GM11168 (cell line): ENCODE data around the gene CDCA8.
"Not testable (repeated sequence)": the region's sequence is repeated elsewhere in the genome, so short reads cannot be mapped to it uniquely, and the experiment has no call there.

Experiments
- in situ Hi-C: fragments of 300-500 bp; cut with MboI; formaldehyde crosslinking; loops from one replicate; pipeline ENCODE4 v1.12.0; 2022; ENCODE audit warnings: low sequenced_read_pairs; ENCODE audit not compliant: unreplicated experiment

CDCA8 gene

DNA sequence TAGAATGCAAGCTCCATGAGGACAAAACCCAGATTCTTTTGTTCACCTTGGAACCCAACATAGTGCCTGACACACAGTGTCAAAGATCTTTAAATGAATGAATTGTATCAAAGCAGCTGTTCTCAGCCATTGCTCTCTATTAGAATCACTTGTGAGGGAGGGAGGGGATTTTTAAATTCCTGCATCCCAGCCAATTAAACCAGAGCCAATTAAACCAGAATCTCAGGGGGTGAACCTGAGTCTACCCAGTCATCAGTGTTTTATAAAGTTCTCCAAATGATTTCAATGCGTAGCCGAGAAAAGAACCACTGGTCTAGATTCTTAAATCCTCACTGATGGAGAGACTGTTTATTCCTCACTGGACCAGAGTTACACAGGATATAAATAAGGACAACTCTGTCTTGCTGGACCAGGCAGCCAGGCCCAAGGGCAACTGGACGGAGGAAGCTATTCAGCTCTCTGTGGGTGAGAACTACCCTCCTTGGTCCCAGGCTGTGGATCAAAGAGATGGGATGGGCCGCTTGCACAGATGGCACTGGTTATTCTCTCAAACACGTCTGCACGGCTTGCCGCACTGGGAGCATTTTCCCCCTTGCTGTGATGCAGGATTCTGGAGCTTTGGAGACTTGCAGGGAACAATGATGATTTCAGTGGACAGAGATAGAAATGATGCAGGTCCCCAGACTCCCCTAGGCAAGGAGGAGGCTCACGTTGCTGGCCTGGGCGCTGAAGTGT is 20.0 kb upstream of the CDCA8 start:
- in situ Hi-C loops = no loop called here

DNA sequence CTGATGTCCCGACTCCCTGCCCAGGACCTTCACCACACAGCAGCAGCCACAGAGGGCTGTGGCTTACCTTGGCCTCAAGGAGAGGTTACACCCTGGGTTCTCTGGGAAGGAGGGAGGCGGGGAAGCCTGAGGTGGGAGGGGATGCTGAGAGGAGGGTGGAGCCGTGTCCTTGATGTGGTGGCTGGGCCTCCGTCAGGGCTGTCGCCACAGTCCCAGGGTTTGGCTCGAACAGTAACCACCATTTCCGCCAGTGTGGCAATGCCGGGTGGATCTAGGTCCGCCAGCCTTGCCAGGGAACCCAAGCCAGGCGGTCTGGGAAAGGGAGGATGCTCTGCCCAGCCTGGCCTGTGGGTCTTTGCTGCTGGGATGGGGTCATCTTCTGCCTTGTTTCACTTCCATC is 18.4 kb upstream of the CDCA8 start:
- in situ Hi-C loops = no loop called here

DNA sequence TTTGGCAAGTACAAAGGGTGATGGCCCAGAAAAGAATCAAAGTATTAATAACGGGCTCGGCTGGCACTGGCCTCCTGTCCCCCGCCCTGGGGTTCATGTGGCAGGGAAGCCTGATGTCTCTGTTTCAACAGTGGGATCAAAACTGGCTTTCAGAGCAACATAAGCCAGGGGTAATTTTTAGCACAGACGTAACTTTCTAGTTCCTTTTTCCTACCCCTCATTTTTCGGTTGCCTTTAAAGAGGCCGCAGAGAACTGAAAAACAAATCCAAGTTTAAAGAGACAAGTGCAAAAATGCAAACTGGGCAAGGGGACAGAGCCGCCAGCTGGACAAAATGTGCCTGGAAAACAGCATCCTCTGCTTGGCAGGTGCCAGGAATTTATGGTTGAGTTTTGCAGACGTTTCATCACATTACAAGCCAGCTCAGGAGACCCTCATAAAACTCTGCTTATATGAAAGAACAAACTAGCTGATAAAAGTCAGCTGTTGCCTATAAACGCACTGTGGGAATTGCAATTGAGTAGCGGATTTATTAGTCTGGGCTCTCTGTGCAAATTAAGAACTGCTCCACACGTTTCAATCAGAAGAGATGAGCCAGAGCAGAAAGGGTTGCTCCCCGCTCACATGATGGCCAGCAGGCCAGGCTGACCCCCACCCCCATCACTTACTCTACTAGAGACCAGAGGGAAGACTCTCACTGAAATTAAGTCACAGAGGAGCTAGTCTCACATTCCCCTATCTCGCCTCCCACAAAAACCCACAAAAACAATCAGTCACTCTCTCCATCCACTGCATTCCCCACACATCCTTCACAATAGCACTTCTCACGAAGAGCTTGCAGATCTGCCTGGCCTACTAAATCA is 15.8 kb upstream of the CDCA8 start:
- in situ Hi-C loops = loop anchor here (5.0 kb wide), 1 partner anchor 69 kb away; no protein-coding TSS in a partner anchor

DNA sequence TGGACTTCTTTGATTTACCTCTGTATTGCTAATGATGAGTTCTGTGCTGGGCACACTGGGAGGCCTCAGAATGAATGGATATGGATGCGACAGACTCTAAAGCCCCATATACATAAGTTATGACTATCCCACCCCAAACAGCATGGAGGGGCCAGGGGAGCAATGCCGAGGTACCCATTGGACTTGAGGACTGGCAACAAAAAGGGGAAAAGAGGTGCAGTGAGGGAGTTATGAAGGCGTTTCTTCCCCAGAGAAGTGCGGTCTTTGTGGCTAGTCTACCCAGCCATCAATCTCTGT is 15.2 kb upstream of the CDCA8 start:
- in situ Hi-C loops = loop anchor here (5.0 kb wide), 1 partner anchor 70 kb away; no protein-coding TSS in a partner anchor

DNA sequence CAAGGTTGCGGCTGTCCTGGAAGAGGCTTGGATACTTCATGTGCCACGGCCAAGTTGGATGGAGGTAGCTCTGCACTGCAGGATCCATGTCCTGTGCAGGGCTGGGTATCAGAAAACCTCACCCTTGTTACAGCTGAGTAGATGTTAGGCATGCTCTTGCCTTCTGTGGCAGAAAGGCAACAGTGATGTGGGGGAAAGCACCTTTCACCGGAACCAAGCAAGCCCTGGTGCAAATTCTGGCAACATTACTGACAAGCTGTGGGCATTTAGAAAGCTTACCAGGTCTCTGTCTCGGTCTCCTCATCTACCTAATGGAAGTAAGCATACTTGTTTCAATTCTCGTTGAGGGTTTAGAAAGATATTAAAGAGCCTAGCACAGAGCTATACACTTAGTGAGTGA is 14.5 kb upstream of the CDCA8 start:
- in situ Hi-C loops = loop anchor here (5.0 kb wide), 1 partner anchor 71 kb away; no protein-coding TSS in a partner anchor

DNA sequence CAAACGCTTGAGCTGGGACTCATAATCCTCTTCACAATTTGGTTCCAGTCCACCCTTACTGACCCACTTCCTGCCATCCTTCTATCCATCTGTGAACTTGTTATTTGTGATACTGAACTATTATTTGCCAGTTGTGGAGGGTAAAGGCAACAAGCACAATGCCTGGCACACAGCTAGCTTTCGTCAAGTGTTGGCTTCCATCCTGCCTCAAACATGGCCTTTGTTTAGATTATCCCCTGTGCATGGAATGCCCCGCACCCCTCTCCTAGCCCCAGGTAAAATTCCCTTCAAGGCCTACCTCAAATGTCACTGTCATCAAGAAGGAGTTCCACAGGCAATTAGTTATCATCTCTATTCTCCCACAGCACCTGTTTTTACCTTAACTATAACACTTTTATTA is 11.4 kb upstream of the CDCA8 start:
- in situ Hi-C loops = no loop called here

DNA sequence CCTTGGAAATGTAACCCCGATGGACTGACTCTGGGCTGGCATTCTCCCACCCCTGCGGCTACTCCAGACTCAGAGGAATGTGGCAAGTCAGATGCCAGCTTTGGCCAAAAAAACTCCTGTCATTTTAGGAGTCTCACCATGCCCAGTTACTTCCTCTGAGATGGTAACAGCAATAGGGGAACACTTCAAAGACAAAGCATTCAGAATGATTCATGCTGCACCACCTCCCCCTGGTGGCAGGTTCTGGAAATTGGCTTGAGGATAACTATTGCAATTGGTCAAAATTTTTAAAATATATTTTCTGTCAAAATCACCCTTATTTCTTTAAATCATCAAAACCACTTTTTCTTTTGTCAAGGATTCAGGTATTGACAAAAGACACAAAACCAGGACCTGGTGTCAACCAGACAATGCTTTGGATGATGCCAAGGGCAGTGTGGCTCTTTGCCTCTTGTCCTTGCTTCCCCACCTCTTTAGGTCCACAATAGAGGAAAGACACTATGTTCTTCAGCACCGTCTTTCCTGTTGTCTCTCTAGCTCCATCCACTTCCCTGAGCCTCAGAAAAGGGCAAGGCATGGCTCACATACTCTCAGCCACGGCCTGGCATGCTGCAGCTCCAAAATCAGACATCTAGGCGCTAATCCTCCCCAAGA is 9.9 kb upstream of the CDCA8 start:
- in situ Hi-C loops = no loop called here

DNA sequence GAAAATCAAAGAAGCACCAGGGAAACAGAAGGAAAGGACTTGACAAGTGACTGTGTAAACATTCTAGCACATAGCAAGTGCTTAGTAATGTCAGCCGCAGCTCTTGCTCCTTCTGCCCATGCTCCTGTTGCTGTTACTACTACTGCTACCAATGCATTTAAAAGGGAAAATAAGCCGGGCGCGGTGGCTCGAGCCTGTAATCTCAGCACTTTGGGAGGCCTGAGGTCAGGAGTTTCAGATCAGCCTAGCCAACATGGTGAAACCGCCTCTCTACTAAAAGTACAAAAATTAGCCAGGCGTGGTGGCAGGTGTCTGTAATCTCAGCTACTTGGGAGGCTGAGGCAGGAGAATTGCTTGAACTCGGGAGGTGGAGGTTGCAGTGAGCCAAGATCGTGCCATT is 8.1 kb upstream of the CDCA8 start:
- in situ Hi-C loops = not testable (repeated sequence)

DNA sequence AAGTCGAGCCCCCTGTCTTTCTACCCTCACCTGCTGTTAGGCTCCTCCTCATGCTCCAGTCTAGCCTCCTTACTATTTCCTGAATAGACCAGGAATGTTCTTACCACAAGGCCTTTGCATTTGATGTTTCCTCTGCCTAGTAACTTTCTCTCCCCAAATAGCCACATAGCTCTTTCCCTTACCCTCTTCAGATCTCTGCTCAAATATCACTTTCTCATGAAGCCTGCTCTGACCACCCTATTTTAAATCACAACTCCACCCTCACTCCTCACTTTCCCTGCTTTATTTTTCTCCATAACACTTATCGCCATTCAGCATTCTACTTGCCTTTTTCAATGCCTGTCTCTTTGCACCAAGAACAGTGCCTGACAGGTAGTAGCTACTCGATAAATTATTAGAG is 6.6 kb upstream of the CDCA8 start:
- in situ Hi-C loops = no loop called here

DNA sequence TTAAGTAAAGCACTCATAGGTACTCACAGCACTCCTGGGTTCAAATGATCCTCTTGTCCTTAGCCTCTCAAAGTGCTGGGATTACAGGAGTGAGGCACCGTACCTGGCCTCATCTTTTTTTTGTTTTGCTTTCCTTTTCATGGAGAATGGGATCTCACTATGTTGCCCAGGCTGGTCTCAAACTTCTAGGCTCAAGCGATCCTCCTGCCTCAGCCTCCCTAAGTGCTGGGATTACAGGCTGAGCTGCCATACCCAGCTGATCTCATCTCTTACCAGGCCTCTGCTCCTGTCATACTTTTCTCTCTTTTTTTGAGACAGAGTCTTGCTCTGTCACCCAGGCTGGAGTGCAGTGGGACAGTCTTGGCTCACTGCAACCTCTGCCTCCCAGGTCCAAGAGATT is 4.6 kb upstream of the CDCA8 start:
- in situ Hi-C loops = not testable (repeated sequence)

DNA sequence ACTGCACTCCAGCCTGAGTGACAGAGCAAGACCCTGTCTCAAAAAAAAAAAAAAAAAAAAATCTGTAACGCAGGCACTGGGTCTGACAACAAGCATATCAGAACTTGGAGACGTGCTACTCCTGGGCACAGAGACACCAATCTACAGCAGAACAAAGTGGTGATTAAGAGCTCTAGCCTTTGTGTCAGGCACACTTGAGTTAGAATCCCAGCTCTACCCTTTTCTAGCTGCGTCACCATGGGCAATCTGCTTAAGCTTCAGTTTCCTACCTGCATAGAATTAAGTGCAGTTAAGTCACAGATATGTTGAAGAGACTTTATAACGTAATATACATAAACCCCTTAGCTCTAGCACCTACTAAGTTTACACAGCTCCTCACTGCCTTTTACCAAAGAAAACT is 3.4 kb upstream of the CDCA8 start:
- in situ Hi-C loops = no loop called here

DNA sequence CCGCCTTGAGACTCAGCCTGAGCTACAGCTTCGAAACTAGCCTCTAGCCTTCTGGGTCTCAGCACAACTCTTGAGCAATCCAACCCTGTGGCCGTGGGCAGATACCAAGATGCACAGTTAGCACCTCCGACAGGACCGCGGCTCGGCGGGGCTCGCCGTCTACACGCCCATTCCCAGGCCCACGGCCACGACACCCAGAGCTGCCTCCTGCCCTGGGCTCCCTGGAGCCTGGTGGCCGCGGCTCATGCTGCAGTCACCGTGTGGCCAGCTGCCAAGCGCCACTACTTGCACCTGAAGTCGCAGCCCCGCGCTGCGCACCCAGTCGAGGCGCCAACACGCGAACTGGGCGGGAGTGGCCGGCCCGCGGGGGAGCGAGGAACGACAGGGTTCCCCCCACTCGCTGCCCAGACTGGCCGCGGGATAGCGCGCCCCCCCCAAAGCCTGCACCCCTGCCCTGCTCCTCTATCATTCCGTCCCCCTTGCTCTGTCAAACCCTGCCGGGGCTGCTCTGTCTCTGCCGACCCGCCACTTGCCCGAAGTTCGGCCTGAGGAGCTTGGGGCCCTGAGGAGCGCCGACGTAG is 729 bp upstream of the CDCA8 start:
- in situ Hi-C loops = no loop called here

DNA sequence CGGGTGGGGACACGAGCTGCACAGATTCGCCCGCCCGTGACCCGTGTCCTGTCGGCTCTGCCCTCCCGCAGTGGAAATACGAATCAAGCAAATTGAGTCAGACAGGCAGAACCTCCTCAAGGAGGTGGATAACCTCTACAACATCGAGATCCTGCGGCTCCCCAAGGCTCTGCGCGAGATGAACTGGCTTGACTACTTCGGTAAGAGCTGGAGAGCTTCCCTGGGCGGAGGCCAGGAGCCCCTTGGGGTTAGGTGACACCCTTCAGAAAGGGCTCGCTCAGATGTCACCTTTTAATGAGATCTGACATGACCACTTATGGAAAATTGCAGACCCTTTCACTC is 489 bp downstream of the CDCA8 start:
- in situ Hi-C loops = no loop called here

DNA sequence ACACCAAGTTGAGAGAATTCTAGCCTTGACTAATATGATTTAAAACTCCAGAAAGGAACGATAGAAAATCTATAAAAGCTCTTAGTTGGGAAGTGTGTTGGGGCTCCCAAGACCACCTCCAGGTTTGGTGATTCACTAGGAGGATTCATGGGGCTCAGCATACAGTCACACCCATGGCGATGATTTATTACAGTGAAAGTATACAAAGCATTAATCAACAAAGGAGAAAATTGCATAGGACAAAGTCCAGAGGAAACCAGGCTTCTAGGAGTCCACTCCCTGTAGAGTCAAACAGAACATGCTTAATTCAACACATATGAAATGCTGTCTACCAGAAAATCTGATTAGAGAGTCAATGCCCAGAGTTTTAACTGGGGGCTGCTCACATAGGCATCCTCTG is 4.8 kb downstream of the CDCA8 start:
- in situ Hi-C loops = no loop called here

DNA sequence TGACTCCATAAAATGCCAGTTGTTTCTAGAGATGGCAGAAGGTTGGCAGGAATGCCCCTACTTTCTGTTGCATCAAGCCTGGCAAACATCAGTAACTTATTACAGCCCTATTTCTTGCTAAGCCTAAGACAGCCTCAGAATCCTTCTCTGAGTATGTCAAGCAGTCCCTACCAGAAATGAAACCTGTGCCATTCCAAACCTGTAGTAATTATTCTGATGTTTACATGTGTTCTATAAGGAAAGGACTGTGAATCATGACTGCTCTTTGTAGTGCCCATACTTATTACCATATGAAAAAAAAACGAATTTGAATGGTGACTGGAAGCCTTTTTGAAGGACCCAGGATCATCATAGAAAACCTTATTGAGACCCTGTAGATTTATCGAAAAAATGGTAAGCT is 5.4 kb downstream of the CDCA8 start:
- in situ Hi-C loops = no loop called here

DNA sequence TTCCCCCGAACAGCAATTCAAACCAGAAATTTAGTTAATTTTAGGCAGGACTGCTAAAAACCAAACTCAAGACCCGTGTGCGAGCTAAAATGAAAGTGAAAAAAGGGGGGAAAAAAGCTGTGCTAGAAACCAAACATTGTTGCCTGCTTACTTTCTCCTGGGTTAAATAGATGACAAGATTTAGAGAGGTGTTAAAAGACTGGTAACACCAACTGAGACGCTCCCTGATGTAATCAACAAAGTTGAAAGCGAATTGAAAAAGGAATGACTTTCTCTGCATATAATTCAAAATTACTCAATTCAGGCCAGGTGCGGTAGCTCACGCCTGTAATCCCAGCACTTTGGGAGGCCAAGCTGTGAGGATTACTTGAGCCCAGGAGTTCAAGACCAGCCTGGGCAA is 6.8 kb downstream of the CDCA8 start:
- in situ Hi-C loops = no loop called here

DNA sequence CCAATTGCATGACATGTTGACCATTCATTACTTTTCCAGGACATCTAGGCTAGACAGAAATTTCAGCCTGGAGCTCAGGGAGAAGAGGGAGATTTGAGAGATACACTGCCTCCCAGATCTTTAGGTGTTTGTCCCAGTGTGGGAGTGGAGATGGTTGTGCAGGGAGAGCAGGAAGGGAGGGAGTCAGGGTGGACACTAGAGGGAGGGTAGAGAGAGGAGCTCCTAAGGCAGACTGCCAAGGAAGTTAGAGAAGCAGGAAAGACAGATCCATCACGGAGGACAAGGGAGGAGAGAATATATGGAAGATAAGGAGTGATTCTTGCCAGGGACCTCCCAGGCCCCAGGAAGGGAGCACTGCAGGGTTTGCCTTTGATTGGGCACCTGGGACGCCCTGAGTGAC is 8.7 kb downstream of the CDCA8 start:
- in situ Hi-C loops = no loop called here

DNA sequence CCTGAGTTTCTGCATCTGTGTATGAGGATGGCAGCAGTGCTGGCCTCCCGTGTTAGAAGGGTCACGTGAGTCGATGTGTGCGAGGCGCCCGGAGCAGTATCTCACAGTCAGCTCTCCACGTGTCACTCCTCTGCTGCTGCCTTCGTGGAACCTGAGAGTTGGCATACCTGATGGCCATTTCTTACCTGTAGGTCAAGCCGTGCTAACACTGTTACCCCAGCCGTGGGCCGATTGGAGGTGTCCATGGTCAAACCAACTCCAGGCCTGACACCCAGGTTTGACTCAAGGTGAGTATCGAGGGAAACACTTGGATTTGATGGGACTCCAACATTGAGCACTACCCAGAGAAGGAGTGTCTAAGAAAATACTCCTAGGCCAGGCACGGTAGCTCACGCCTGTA is 10.7 kb downstream of the CDCA8 start:
- in situ Hi-C loops = no loop called here

DNA sequence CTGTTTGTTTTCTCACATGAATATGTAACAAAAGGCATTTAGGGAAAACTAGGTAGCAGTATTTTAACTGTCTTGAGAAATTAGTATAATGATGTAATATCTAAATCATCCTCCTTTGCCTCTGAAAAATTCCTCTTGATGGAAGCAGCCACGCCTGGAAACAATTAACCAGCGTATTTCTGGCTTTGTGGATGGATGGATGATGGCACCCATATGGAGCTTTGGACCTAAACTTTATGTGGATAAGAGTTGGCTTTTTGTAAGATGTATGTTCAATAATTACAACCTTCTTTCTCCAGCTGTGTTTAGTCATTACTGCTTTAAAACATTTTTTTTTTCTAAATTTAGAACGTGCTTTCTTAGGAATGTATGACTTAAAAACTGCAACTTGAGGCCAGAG is 12.7 kb downstream of the CDCA8 start:
- in situ Hi-C loops = no loop called here

DNA sequence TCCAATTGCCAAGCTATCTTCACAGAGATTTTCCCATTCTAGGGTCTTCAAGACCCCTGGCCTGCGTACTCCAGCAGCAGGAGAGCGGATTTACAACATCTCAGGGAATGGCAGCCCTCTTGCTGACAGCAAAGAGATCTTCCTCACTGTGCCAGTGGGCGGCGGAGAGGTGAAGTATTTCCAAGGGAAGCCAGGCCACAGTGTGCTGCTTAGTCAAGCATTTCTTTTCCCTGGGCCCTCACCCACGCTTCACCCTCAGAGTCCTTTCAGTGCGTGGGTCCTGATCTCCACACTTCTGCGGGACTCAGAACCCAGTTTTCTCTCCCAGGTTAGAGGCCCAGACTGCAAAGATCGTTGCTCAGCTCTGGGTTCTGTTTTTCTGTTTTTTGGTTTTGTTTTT is 13.1 kb downstream of the CDCA8 start:
- in situ Hi-C loops = no loop called here

DNA sequence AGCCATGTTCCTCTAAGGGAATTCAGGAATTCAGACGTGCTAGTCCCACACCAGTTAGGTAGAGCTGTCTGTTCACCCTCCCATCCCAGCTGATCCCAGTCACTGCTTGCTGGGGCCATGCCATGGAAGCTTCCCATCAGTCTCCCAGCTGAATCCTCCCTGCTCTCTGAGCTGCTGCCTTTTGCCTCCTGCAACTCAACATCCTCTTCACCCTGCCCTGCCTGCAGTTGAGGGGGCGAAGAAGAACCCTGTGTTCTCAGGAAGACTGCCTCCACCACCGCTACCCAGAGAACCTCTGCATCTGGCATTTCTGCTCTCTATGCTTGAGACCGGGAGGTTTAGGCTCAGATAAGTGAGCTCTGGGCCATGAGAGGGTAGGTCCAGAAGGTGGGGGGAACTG is 16.2 kb downstream of the CDCA8 start:
- in situ Hi-C loops = no loop called here
